Rectal smooth muscle tissue (tissue), 1 donor: ENCODE data around the gene SMYD3.

Source experiments
- H3K27ac ChIP-seq: one replicate; pipeline ENCODE4 v1.7.0; 2013; ENCODE audit warnings: low read depth, low read length, inconsistent platforms
- H3K27me3 ChIP-seq: one replicate; pipeline ENCODE4 v1.7.0; 2013; ENCODE audit warnings: low read length; ENCODE audit not compliant: control insufficient read depth, insufficient read depth
- H3K36me3 ChIP-seq: one replicate; pipeline ENCODE4 v1.7.0; 2013; ENCODE audit warnings: low read length; ENCODE audit not compliant: control insufficient read depth, insufficient read depth
- H3K4me1 ChIP-seq: one replicate; pipeline ENCODE4 v1.7.0; 2013; ENCODE audit warnings: low read length; ENCODE audit not compliant: control insufficient read depth, insufficient read depth
- H3K4me3 ChIP-seq: one replicate; pipeline ENCODE4 v1.7.0; 2013; ENCODE audit warnings: low read length
- H3K9ac ChIP-seq: one replicate; pipeline ENCODE4 v1.7.0; 2013; ENCODE audit warnings: low read length

The SMYD3 gene

GRCh38 chr1:245938046-245938435 is 569.0 kb downstream of the SMYD3 start:
- H3K4me3 ChIP-seq = no peak overlapping the region
- H3K9ac ChIP-seq = no peak overlapping the region
- H3K4me1 ChIP-seq = no peaks in the 10 kb centered on the region
- no peaks in the 10 kb centered on the region for H3K27me3 ChIP-seq
- H3K27ac ChIP-seq = no peak overlapping the region
- no peaks in the 10 kb centered on the region for H3K36me3 ChIP-seq

DNA sequence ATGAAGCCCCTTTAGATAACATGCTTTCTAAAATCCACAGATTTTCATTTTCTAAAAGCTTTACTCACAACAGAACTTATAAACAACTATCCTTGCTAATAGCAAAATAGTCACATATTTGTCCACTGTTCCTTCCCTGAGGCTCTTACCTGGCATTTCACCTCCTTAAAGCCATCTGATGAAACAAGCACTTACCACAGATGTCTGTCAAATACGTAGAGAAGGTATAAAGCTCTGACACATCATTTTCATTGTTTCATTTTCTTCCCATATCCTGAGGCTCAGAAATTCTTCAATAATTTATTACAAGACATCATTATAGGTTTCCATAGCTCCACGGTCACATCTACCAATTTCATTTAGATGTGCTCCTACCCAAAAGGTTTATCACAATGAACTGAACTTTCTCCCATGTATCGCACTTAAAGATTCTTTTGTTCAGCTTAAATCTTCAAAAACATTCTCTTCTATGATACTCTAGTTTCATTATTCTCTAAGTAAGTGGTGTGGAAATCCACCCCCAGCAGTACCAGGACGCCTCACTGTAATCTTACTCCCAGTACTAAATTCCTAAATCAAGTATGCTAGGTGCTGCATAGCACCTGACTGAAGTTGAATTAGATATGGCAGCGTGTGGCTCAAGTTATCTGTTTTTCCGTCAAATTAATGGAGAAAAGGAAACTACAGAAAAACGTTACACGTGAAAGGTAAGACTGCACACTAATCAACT is 569.6 kb downstream of the SMYD3 start:
- Histone ChIP-seq H3K36me3 (no peaks in the 10 kb centered on the region), H3K4me1 (no peaks in the 10 kb centered on the region), H3K9ac (no peak overlapping the region), H3K27ac (no peak overlapping the region), H3K4me3 (no peak overlapping the region), H3K27me3 (no peaks in the 10 kb centered on the region)

- Histone ChIP-seq H3K36me3 (no peaks in the 10 kb centered on the region), H3K9ac (no peak overlapping the region), H3K4me3 (no peak overlapping the region), H3K27ac (no peak overlapping the region), H3K4me1 (peaks cover 2% of the 10 kb centered on the region), H3K27me3 (no peaks in the 10 kb centered on the region)
Observed at GRCh38 chr1:245934409-245934808, 572.7 kb downstream of the SMYD3 start.

DNA sequence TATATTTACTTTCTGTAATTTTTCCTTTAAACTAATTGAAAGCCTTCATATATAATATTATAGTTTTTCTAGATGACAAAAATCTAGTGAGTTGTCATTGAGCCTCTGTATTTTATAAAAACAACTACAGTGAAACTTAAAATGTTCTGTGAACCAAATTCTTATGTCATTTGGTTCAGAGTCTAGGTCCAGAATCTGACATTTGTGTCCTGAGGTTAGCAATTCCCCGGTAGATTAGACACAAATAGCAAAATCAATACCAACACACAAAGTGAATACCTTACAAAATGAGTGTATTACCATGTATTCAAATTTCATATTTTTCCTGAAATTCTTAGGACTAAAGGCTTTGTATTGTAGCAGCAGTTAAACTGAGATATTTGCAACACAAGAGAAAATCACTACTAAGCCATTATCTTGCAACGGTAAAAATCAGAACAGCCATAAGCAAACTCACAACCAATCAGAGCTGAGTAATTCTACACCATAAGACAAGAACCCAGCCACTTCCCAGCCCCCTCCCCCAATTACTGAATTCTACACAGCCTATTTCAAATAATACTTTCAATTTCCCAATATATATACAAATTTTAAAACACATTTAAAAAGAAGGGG is 573.5 kb downstream of the SMYD3 start:
- Histone ChIP-seq H3K36me3 (no peaks in the 10 kb centered on the region), H3K27me3 (no peaks in the 10 kb centered on the region), H3K27ac (no peak overlapping the region), H3K4me3 (no peak overlapping the region), H3K9ac (no peak overlapping the region), H3K4me1 (peaks cover 2% of the 10 kb centered on the region)

DNA sequence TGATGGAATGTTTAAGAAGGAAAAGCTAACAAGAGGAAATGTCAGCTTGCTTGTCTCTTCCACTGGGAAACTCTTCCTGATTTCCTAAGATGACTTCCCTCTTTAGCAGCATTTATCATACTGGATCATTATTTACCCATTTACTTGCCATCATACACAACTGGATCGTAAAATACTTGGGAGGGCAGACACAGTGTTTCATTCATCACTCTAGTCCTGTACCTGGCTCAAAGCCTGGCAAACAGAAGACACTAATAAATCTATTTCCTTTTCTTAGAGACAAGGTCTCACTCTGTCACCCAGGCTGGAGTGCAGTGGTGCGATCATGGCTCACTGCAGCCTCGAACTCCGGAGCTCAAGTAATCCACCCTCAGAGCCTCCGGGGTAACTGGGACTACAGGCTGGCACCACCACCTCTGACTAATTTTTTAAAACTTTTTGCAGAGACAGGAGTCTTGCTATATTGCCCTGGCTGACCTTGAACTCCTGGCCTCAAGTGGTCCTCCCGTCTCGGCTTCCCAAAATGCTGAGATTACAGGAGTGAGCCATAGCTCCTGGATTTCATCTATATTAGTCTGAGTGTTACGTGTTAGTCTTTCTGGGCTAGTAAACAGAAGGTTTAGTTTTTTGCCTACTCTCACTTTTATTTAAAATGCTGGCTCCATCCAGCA is 574.6 kb downstream of the SMYD3 start:
- H3K27ac ChIP-seq = no peak overlapping the region
- H3K27me3 ChIP-seq = no peaks in the 10 kb centered on the region
- no peaks in the 10 kb centered on the region for H3K36me3 ChIP-seq
- no peak overlapping the region for H3K9ac ChIP-seq
- H3K4me3 ChIP-seq = no peak overlapping the region
- H3K4me1 ChIP-seq = peaks cover 2% of the 10 kb centered on the region

DNA sequence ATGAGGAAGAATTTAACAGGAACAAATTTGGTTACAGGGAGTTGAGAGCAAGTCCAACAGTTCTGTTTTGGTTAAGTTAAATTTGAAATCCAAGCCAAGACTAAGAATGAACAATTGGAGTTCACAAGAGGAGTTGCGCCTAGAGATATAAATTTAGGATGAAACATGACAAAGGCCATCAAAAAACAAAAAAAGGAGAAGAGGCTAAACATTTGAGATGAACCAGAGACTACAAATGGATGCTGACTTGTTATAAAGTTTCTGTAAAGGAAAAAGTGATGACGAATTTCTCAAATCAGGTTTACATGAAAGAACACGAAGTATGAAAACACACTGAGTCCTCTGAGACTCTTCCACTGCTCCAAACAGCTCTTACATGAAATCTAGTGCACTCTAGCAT is 575.6 kb downstream of the SMYD3 start:
- no peak overlapping the region for H3K9ac ChIP-seq

GRCh38 chr1:245929224-245929623 is 577.9 kb downstream of the SMYD3 start:
- no peaks in the 10 kb centered on the region for H3K36me3 ChIP-seq
- peaks cover 2% of the 10 kb centered on the region for H3K4me1 ChIP-seq
- no peak overlapping the region for H3K27ac ChIP-seq
- H3K4me3 ChIP-seq = no peak overlapping the region
- no peak overlapping the region for H3K9ac ChIP-seq
- H3K27me3 ChIP-seq = no peaks in the 10 kb centered on the region

More for the DNA sequence above, 575.6 kb downstream of the SMYD3 start:
- Histone ChIP-seq H3K27ac (no peak overlapping the region), H3K27me3 (no peaks in the 10 kb centered on the region), H3K4me1 (peaks cover 2% of the 10 kb centered on the region), H3K4me3 (no peak overlapping the region), H3K36me3 (no peaks in the 10 kb centered on the region)

GRCh38 chr1:245926888-245927287 is 580.2 kb downstream of the SMYD3 start:
- Histone ChIP-seq H3K4me3 (no peak overlapping the region), H3K27ac (no peak overlapping the region), H3K9ac (no peak overlapping the region), H3K4me1 (no peaks in the 10 kb centered on the region), H3K36me3 (no peaks in the 10 kb centered on the region), H3K27me3 (no peaks in the 10 kb centered on the region)

GRCh38 chr1:245923215-245923614 is 583.9 kb downstream of the SMYD3 start:
- H3K27ac ChIP-seq = no peak overlapping the region
- no peaks in the 10 kb centered on the region for H3K4me1 ChIP-seq
- H3K9ac ChIP-seq = no peak overlapping the region
- H3K4me3 ChIP-seq = no peak overlapping the region
- no peaks in the 10 kb centered on the region for H3K27me3 ChIP-seq
- no peaks in the 10 kb centered on the region for H3K36me3 ChIP-seq

GRCh38 chr1:245921417-245921816 is 585.7 kb downstream of the SMYD3 start:
- H3K9ac ChIP-seq = no peak overlapping the region
- no peaks in the 10 kb centered on the region for H3K36me3 ChIP-seq
- H3K4me3 ChIP-seq = no peak overlapping the region
- no peaks in the 10 kb centered on the region for H3K27me3 ChIP-seq
- no peak overlapping the region for H3K27ac ChIP-seq
- no peaks in the 10 kb centered on the region for H3K4me1 ChIP-seq

DNA sequence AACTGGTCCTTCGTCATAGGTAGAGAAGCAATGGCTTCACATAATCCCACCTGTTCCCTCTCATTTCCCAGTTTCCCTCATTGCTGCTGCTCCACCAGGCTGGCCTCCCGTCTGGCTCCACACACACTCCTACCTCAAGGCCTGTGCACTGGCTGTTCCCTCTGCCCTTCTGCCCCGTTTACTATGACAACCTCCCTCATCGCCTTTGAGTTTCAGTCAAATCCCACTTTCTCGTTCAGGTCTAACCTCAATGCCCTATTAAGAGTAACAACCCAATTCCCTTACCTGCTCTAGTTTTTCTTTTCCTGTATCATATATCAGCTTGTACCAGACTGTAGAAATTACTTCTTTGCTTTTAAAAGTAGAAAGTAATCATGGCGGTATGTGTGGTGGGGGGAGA is 589.7 kb downstream of the SMYD3 start:
- Histone ChIP-seq H3K9ac (no peak overlapping the region), H3K4me3 (no peak overlapping the region), H3K36me3 (no peaks in the 10 kb centered on the region), H3K27ac (no peak overlapping the region), H3K27me3 (no peaks in the 10 kb centered on the region), H3K4me1 (no peaks in the 10 kb centered on the region)

DNA sequence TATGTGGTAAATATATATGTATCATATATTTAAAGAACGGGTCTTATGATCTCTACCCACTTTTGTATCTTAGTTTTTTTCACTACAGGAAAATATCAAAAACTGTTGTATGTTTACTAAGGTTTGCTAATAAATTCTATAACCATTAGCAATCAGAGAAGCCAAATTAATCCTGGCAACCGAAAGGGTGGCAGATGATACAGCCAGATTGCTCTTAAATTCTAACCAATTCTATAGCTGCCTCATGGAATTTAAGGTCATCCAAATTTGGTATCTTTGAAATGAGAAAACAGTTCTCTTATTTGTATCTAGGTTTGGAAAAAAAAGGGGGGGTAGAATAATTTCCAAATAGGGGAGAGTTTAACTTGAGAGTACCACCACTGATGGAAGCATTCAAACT is 591.2 kb downstream of the SMYD3 start:
- Histone ChIP-seq H3K27me3 (no peaks in the 10 kb centered on the region), H3K27ac (no peak overlapping the region)

More for the DNA sequence above, 591.2 kb downstream of the SMYD3 start:
- Histone ChIP-seq H3K4me3 (no peak overlapping the region), H3K36me3 (no peaks in the 10 kb centered on the region), H3K9ac (no peak overlapping the region), H3K4me1 (no peaks in the 10 kb centered on the region)
